H1 (cell line): ENCODE results near the gene ELOVL1. TPM values are rescaled to one million over a fixed set of nuclear protein-coding genes. Genes with fewer than 3 reads are reported as not detected.

Source experiments
- BCL11A ChIP-seq, 2 experiments: IDR thresholded peaks; one replicate each; pipeline ENCODE4 v1.6.1; 2011; ENCODE audit warnings: low read depth in 2 of 2, low read length in 2 of 2, mild to moderate bottlenecking in 2 of 2
- KDM4A ChIP-seq: IDR thresholded peaks from one replicate; pipeline ENCODE4 v1.7.1; 2012; ENCODE audit warnings: low read depth, mild to moderate bottlenecking, moderate library complexity, low read length, inconsistent platforms; ENCODE audit not compliant: severe bottlenecking
- MAX ChIP-seq: IDR thresholded peaks from 2 replicates; pipeline ENCODE4 v1.6.1; 2012; ENCODE audit warnings: inconsistent platforms
- NRF1 ChIP-seq: IDR thresholded peaks from 2 replicates; pipeline ENCODE4 v1.6.1; 2011; ENCODE audit warnings: mild to moderate bottlenecking, low read depth, low read length, improper control_type of control experiment
- PHF8 ChIP-seq: fragments of 200-600 bp; sonication (generic); conservative IDR thresholded peaks from 2 replicates; pipeline ENCODE4 v1.7.1; 2012; ENCODE audit warnings: low read depth, mild to moderate bottlenecking, inconsistent platforms, low read length, moderate library complexity
- POLR2A ChIP-seq, 2 experiments: IDR thresholded peaks; 1 replicate in 1 of 2; 2 replicates in 1 of 2; pipeline ENCODE4 v1.6.1; 2011; ENCODE audit warnings: low read depth in 2 of 2, low read length in 2 of 2, mild to moderate bottlenecking in 2 of 2; ENCODE audit errors: control extremely low read depth in 1 of 2
- POLR2AphosphoS5 ChIP-seq: IDR thresholded peaks from 2 replicates; pipeline ENCODE4 v1.6.1; 2011; ENCODE audit warnings: low read depth, low read length
- RAD21 ChIP-seq, 2 experiments: IDR thresholded peaks in 1 of 2; conservative IDR thresholded peaks in 1 of 2; 2 replicates each; pipeline ENCODE4 v1.6.1; 2011; ENCODE audit warnings: low read depth in 2 of 2, low read length in 2 of 2, improper control_type of control experiment in 1 of 2, inconsistent platforms in 1 of 2, mild to moderate bottlenecking in 1 of 2, moderate library complexity in 1 of 2
- RBBP5 ChIP-seq: IDR thresholded peaks from 2 replicates; pipeline ENCODE4 v1.7.1; 2012; ENCODE audit warnings: low read depth, mild to moderate bottlenecking, inconsistent platforms, low read length, moderate library complexity, borderline replicate concordance
- RNF2 ChIP-seq: fragments of 200-900, 300-1000 bp; sonication (generic); IDR thresholded peaks from 2 replicates; pipeline ENCODE4 v1.7.1; 2016; ENCODE audit warnings: borderline replicate concordance, low read depth, mild to moderate bottlenecking, antibody characterized with exemption, low read length; ENCODE audit not compliant: poor library complexity, severe bottlenecking; ENCODE audit errors: missing control alignments
- SAP30 ChIP-seq: fragments of 300-600 bp; sonication (generic); IDR thresholded peaks from 2 replicates; pipeline ENCODE4 v1.7.1; 2012; ENCODE audit warnings: low read length, moderate library complexity, mild to moderate bottlenecking, inconsistent platforms; ENCODE audit not compliant: insufficient read depth, insufficient replicate concordance
- TAF7 ChIP-seq: optimal IDR thresholded peaks from 2 replicates; pipeline ENCODE3; 2011; ENCODE audit warnings: low read depth, mild to moderate bottlenecking, inconsistent platforms, low read length, moderate library complexity, borderline replicate concordance
- polyA plus RNA-seq, 7 experiments: library from polyadenylated mRNA; depleted of rRNA in 3 of 7; stranded (reverse) in 5 of 7; unstranded in 2 of 7; fragments of >200 nt in 5 of 7; fragments of 200-250 nt in 2 of 7; gene quantifications; 1 replicate in 5 of 7; 2 replicates in 1 of 7; 4 replicates in 1 of 7; pipeline versions ENCODE4 v1.2.1 to v1.2.3, GENCODE V29; 2011 to 2013; ENCODE audit warnings: missing spikeins in 2 of 7, mixed read lengths in 2 of 7
- total RNA-seq: library from RNA; stranded (reverse); fragmentation: NEBNext Ultra II Directional; extraction: Animal tissue kit (Norgen Biotek cat#: 25700); gene quantifications from 2 replicates; pipeline ENCODE4 v1.2.1, GENCODE V29; 2021

Gene ELOVL1
- total and polyA plus RNA-seq, 2 of the 8 experiments (the other 6 are each of a cell fraction or from before 2014, with no cell fraction given), result 28.5 to 68.1 TPM

- TF ChIP-seq RAD21 (IDR thresholded peaks at IDR 0.05 in 1 of 2, conservative IDR thresholded peaks at IDR 0.05 in 1 of 2; ENCODE audit: low read depth in 2 of 2, low read length in 2 of 2), result peak; percentile 63 to 70
- TF ChIP-seq SAP30, result peak; percentile 26
- peak; percentile 57 for TF ChIP-seq TAF7
- no peak for TF ChIP-seq MAX
- TF ChIP-seq KDM4A, result peak; percentile 52
- peak in 1 of 2 experiments; percentile 17; a peak in 1 of 3 replicates for TF ChIP-seq POLR2A (IDR thresholded peaks at IDR 0.05; ENCODE audit: control extremely low read depth in 1 of 2, low read depth in 2 of 2, low read length in 2 of 2)
- TF ChIP-seq PHF8, result peak; percentile 50
- TF ChIP-seq POLR2AphosphoS5, result no peak
- TF ChIP-seq BCL11A (IDR thresholded peaks at IDR 0.05; ENCODE audit: low read depth in 2 of 2, low read length in 2 of 2), result no peak
- TF ChIP-seq NRF1, result no peak
- TF ChIP-seq RBBP5, result 0 out of 2 replicates have a peak, but pooled peaks have one; percentile 47
- TF ChIP-seq RNF2, result no peak
- TF ChIP-seq, all 59 proteins: peak for 10
Observed at GRCh38 chr1:43358121-43358745, 9.6 kb downstream of the ELOVL1 start (continued).
